K562 (cell line): ENCODE measurements around the gene S100A8. TPM values are rescaled to one million over a fixed set of nuclear protein-coding genes. Genes with fewer than 3 reads are reported as not detected.

Source experiments
- ATAC-seq: fragments of 200-7000 bp; cut with Tn5 transposase; 3 replicates; pipeline ENCODE4 v1.9.1; 2020; ENCODE audit warnings: moderate library complexity
- BruUV-seq: library from RNA; stranded (reverse); fragments of 400-500 nt; replicated peaks from 2 replicates; lab custom pipeline; 2021; lab: Mats Ljungman, UMichigan
- CTCF ChIA-PET: fragments of 300-600 bp; formaldehyde crosslinking; extraction: SDS; loops from one replicate; lab custom pipeline; 2021; ENCODE audit warnings: low intra/inter-chr PET ratio; lab: Yijun Ruan, JAX
- POLR2A ChIA-PET: fragments of 300-600, 350-650 bp; sonication (Branson Sonifier 250); formaldehyde crosslinking; extraction: SDS; loops from one replicate; lab custom pipeline; 2021; ENCODE audit warnings: antibody characterized with exemption, inconsistent platforms; lab: Yijun Ruan, JAX
- DNase-seq, 4 experiments: peaks; one replicate each; pipeline versions ENCODE4 v3.0.0 to v3.0.0-alpha.2; 2011 to 2018; ENCODE audit warnings: low spot score in 3 of 4, mixed read lengths in 3 of 4; ENCODE audit errors: extremely low read depth in 1 of 4
- FAIRE-seq: peaks from 2 replicates; lab custom pipeline; 2011; peaks lifted over from hg19 to GRCh38; lab: Jason Lieb, UNC
- H2AFZ ChIP-seq: 2 replicates; pipeline ENCODE4 v1.6.0; 2011; ENCODE audit warnings: low read depth, low read length, control low read depth, inconsistent platforms
- H3K27ac ChIP-seq: fragments of 200-600 bp; 3 replicates; pipeline ENCODE4 v1.8.0; 2011; ENCODE audit warnings: low read depth, mild to moderate bottlenecking, control low read depth, inconsistent platforms, low read length, moderate library complexity, mixed read lengths; ENCODE audit errors: extremely low read depth
- H3K27me3 ChIP-seq, 2 experiments: fragments of 300-600 bp in 1 of 2; 2 replicates in 1 of 2; 3 replicates in 1 of 2; pipeline versions ENCODE4 v1.6.0 to v1.8.0; 2011; ENCODE audit warnings: inconsistent platforms in 2 of 2, low read length in 2 of 2, mild to moderate bottlenecking in 1 of 2, mixed read lengths in 1 of 2, moderate library complexity in 1 of 2; ENCODE audit not compliant: control insufficient read depth in 2 of 2, insufficient read depth in 2 of 2
- H3K36me3 ChIP-seq: fragments of 300-600 bp; 3 replicates; pipeline ENCODE4 v1.8.0; 2011; ENCODE audit warnings: mild to moderate bottlenecking, low read length, inconsistent platforms; ENCODE audit not compliant: control insufficient read depth, insufficient read depth
- H3K4me1 ChIP-seq, 2 experiments: fragments of 200-600 bp in 1 of 2; replicated peaks in 1 of 2; 2 replicates in 1 of 2; 3 replicates in 1 of 2; pipeline versions ENCODE4 v1.5.1 to v1.8.0; 2011; ENCODE audit warnings: inconsistent platforms in 2 of 2, low read length in 2 of 2, mild to moderate bottlenecking in 1 of 2, mixed read lengths in 1 of 2, moderate library complexity in 1 of 2; ENCODE audit not compliant: control insufficient read depth in 2 of 2, insufficient read depth in 2 of 2
- H3K4me2 ChIP-seq: 2 replicates; pipeline ENCODE4 v1.6.1; 2011; ENCODE audit warnings: low read length, control low read depth, inconsistent platforms, mixed read lengths; ENCODE audit not compliant: insufficient read depth
- H3K4me3 ChIP-seq: fragments of 200-600 bp; sonication (generic), shearing (Covaris generic); 2 replicates; pipeline ENCODE4 v1.5.1; 2016; ENCODE audit warnings: control low read depth, inconsistent platforms
- H3K79me2 ChIP-seq: fragments of 200-600 bp; 3 replicates; pipeline ENCODE4 v1.8.0; 2011; ENCODE audit warnings: low read length, inconsistent platforms; ENCODE audit not compliant: control insufficient read depth, insufficient read depth
- H3K9ac ChIP-seq, 2 experiments: 2 replicates each; pipeline versions ENCODE4 v1.6.0 to v1.6.1; 2011; ENCODE audit warnings: low read depth in 2 of 2, low read length in 2 of 2, control low read depth in 1 of 2, inconsistent platforms in 1 of 2, mild to moderate bottlenecking in 1 of 2, mixed read lengths in 1 of 2; ENCODE audit not compliant: insufficient read depth in 1 of 2
- H3K9me1 ChIP-seq: one replicate; pipeline ENCODE4 v1.6.0; 2011; ENCODE audit warnings: inconsistent platforms, mild to moderate bottlenecking, low read length, moderate library complexity; ENCODE audit not compliant: control insufficient read depth, insufficient read depth
- H3K9me3 ChIP-seq: replicated peaks from 2 replicates; pipeline ENCODE4 v1.5.1; 2011; ENCODE audit warnings: low read depth, low read length, inconsistent platforms; ENCODE audit not compliant: control insufficient read depth, insufficient read depth
- H4K20me1 ChIP-seq: replicated peaks from 2 replicates; pipeline ENCODE4 v1.6.1; 2011; ENCODE audit warnings: low read length, inconsistent platforms, mixed read lengths; ENCODE audit not compliant: control insufficient read depth, insufficient read depth
- CHAMP1 ChIP-seq: fragments of 450-650 bp; IDR thresholded peaks from 2 replicates; pipeline ENCODE4 v1.6.1; 2016; ENCODE audit warnings: mild to moderate bottlenecking
- CTCF ChIP-seq, 3 experiments: IDR thresholded peaks in 2 of 3; conservative IDR thresholded peaks in 1 of 3; 2 replicates each; pipeline ENCODE4 v1.5.1; 2011 to 2012; ENCODE audit warnings: low read length in 3 of 3, mild to moderate bottlenecking in 3 of 3, control low read depth in 2 of 3, improper control_type of control experiment in 1 of 3, inconsistent platforms in 1 of 3, low read depth in 1 of 3, mixed read lengths in 1 of 3, moderate library complexity in 1 of 3; ENCODE audit not compliant: insufficient read depth in 2 of 3
- ETV5 ChIP-seq: sonication (generic); formaldehyde crosslinking; IDR thresholded peaks from 2 replicates; pipeline ENCODE4 v1.4.0; 2020; ENCODE audit warnings: low read depth, mild to moderate bottlenecking, missing genetic modification reagents
- KAT2B ChIP-seq: IDR thresholded peaks from one replicate; pipeline ENCODE4 v1.6.1; 2012; ENCODE audit warnings: low read depth, mild to moderate bottlenecking, control low read depth, inconsistent platforms, low read length, moderate library complexity
- NCOA4 ChIP-seq: fragments of 450-650 bp; IDR thresholded peaks from 2 replicates; pipeline ENCODE4 v1.6.1; 2018; ENCODE audit warnings: mild to moderate bottlenecking; ENCODE audit not compliant: partially characterized antibody
- PHF21A ChIP-seq: fragments of 450-650 bp; IDR thresholded peaks from 2 replicates; pipeline ENCODE4 v1.6.1; 2017; ENCODE audit warnings: low read depth, borderline replicate concordance
- POLR3A ChIP-seq: IDR thresholded peaks from 2 replicates; pipeline ENCODE4 v1.6.1; 2011; ENCODE audit warnings: borderline replicate concordance, mild to moderate bottlenecking, moderate library complexity; ENCODE audit not compliant: insufficient read length, insufficient read depth; ENCODE audit errors: extremely low read depth
- TAL1 ChIP-seq: fragments of 450-650 bp; IDR thresholded peaks from 2 replicates; pipeline ENCODE4 v1.6.1; 2016; ENCODE audit warnings: mild to moderate bottlenecking
- TCF15 ChIP-seq: fragments of 250-450 bp; sonication (Bioruptor Pico); IDR thresholded peaks from 2 replicates; pipeline ENCODE4 v1.8.0; 2022; ENCODE audit warnings: moderate library complexity, mild to moderate bottlenecking, inconsistent platforms
- ZNF263 ChIP-seq: sonication (generic); formaldehyde crosslinking; IDR thresholded peaks from 2 replicates; pipeline ENCODE4 v1.8.0; 2022; ENCODE audit warnings: mild to moderate bottlenecking, missing genetic modification reagents, borderline replicate concordance
- WGBS: fragments of 100-300 bp; shearing (Covaris generic); methylation state at CpG from one replicate; pipeline ENCODE4 v1.1.6; 2016; ENCODE audit warnings: low coverage, mixed read lengths; ENCODE audit not compliant: insufficient coverage; ENCODE audit errors: missing lambda C conversion rate; 5-methylcytosine and 5-hydroxymethylcytosine counted together
- in situ Hi-C: fragments of 300-500 bp; cut with MboI; formaldehyde crosslinking; loops from 4 replicates; pipeline ENCODE4 v1.15.0; 2018; ENCODE audit warnings: inconsistent platforms, mixed read lengths
- intact Hi-C: fragments of 100-400 bp; cut with micrococcal nuclease; formaldehyde crosslinking; loops from 2 replicates; pipeline ENCODE4 v1.14.2; 2022
- polyA plus RNA-seq, 8 experiments: library from polyadenylated mRNA; depleted of rRNA in 4 of 8; stranded (reverse) in 5 of 8; unstranded in 3 of 8; fragments of >200 nt; fragmentation: Nextera tagmentation in 2 of 8; fragmentation: Illumina TruSeq in 1 of 8; extraction: Ambion mirVana in 2 of 8; extraction: Trizol in 1 of 8; gene quantifications; 2 replicates each; pipeline versions ENCODE4 v1.2.1 to v1.2.3, GENCODE V29; 2011 to 2014; ENCODE audit warnings: inconsistent platforms in 1 of 8, missing spikeins in 1 of 8
- total RNA-seq, 7 experiments: library from RNA; depleted of rRNA in 6 of 7; stranded (reverse); fragments of >200 nt in 6 of 7; fragmentation: Illumina TruSeq in 2 of 7; extraction: Trizol in 2 of 7; gene quantifications; 2 replicates each; pipeline versions ENCODE4 v1.2.1 to v1.2.3, GENCODE V29; 2011 to 2021; ENCODE audit warnings: low replicate concordance in 1 of 7

The S100A8 gene
- total and polyA plus RNA-seq, 9 of the 15 experiments (the other 6 are each of a cell fraction or from before 2014, with no cell fraction given), result 0.15 to 0.60 TPM; not detected in 7

GRCh38 chr1:153438599-153438998 lies 47.7 kb upstream of the S100A8 start (continued):
- TF ChIP-seq CHAMP1 (no peak), ETV5 (CRISPR knock-in tag) (no peak), KAT2B (no peak), ZNF263 (no peak), CTCF (IDR thresholded peaks at IDR 0.05 in 2 of 3, conservative IDR thresholded peaks at IDR 0.05 in 1 of 3; ENCODE audit: insufficient read depth in 2 of 3, low read depth in 1 of 3, low read length in 3 of 3) (no peak)
- TF ChIP-seq, all 486 proteins: peak for 0

- Histone ChIP-seq H3K4me2 (no peak overlapping the region), H3K27ac (no peak overlapping the region), H3K4me1 (peaks cover 38 to 40% of the 10 kb centered on the region in 2 experiments)
- TF ChIP-seq TCF15 (no peak), TAL1 (no peak), PHF21A (no peak), POLR3A (no peak), NCOA4 (no peak)
- TF ChIP-seq, all 486 proteins: peak for 0
- Histone ChIP-seq H3K36me3 (no peaks in the 10 kb centered on the region), H2AFZ (no peak overlapping the region), H4K20me1 (peaks cover 8% of the 10 kb centered on the region), H3K9me1 (peaks cover 10% of the 10 kb centered on the region), H3K9me3 (no peaks in the 10 kb centered on the region), H3K4me3 (no peak overlapping the region), H3K27me3 (no peaks in the 10 kb centered on the region), H3K9ac (no peak overlapping the region), H3K79me2 (no peaks in the 10 kb centered on the region)
- FAIRE-seq (no peak), ATAC-seq (no peak), DNase-seq (no peak)
- ChIA-PET CTCF (no interaction called here), POLR2A (no interaction called here)
- WGBS, result 78% methylated on average over 4 of the region's 4 CpGs
- no TSS peak for BruUV-seq
- intact Hi-C loops, result no loop called here
- in situ Hi-C loops, result no loop called here
These were observed 46.4 kb upstream of the S100A8 start for GRCh38 chr1:153437236-153437635.
